HCT116 (cell line): ENCODE measurements around the gene ATAD5. TPM values are rescaled to one million over a fixed set of nuclear protein-coding genes. Genes with fewer than 3 reads are reported as not detected.

Experiments used
- ATAC-seq: fragments of 200-7000 bp; cut with Tn5 transposase; 2 replicates; pipeline ENCODE4 v1.9.1; 2020; ENCODE audit warnings: mild to moderate bottlenecking, moderate library complexity
- BruUV-seq: library from RNA; stranded (reverse); fragments of 400-500 nt; replicated peaks from 2 replicates; lab custom pipeline; 2021; lab: Mats Ljungman, UMichigan
- CTCF ChIA-PET: fragments of 300-600 bp; sonication (Branson Sonifier 250); formaldehyde crosslinking; loops from one replicate; lab custom pipeline; 2021; ENCODE audit warnings: antibody characterized with exemption; lab: Charles Lee
- POLR2A ChIA-PET: fragments of 300-600, 350-600 bp; sonication (Branson Sonifier 250); formaldehyde crosslinking; loops from one replicate; lab custom pipeline; 2021; ENCODE audit warnings: antibody characterized with exemption; lab: Charles Lee
- RAD21 ChIA-PET, 2 experiments: fragments of 300-600 bp; sonication (Branson Sonifier 250); formaldehyde crosslinking; loops; one replicate each; lab custom pipeline; 2023; ENCODE audit warnings: low total read pairs in 2 of 2; ENCODE audit not compliant: uncharacterized antibody in 2 of 2, unreplicated experiment in 2 of 2, low non-redundant PET in 1 of 2; lab: Charles Lee
- DNase-seq: peaks from one replicate; pipeline ENCODE4 v3.0.0-alpha.2; 2010; ENCODE audit warnings: low read depth, low spot score
- H2AFZ ChIP-seq: fragments of 200-600 bp; shearing (Covaris generic), sonication (generic); 2 replicates; pipeline ENCODE4 v1.6.1; 2017; ENCODE audit warnings: low read depth, mixed run types, mixed read lengths, antibody characterized with exemption, low read length; ENCODE audit not compliant: poor library complexity, severe bottlenecking
- H3K27ac ChIP-seq: 2 replicates; pipeline ENCODE4 v1.5.1; 2012; ENCODE audit warnings: low read depth, low read length
- H3K27me3 ChIP-seq: fragments of 200-600 bp; sonication (generic); 2 replicates; pipeline ENCODE4 v1.6.1; 2016; ENCODE audit warnings: mixed run types, low read length, mixed read lengths; ENCODE audit not compliant: insufficient read depth
- H3K36me3 ChIP-seq, 2 experiments: fragments of 200-500 bp in 1 of 2; fragments of 200-600 bp in 1 of 2; sonication (Bioruptor generic) in 1 of 2; sonication (generic) in 1 of 2; 2 replicates each; pipeline versions ENCODE4 v1.5.1 to v1.6.1; 2014 to 2016; ENCODE audit warnings: low read length in 2 of 2, inconsistent platforms in 1 of 2, mixed read lengths in 1 of 2, mixed run types in 1 of 2; ENCODE audit not compliant: insufficient read depth in 2 of 2, control insufficient read depth in 1 of 2
- H3K4me1 ChIP-seq, 2 experiments: fragments of 200-600 bp in 1 of 2; sonication (generic) in 1 of 2; 2 replicates each; pipeline versions ENCODE4 v1.5.1 to v1.6.1; 2012 to 2017; ENCODE audit warnings: low read length in 2 of 2, inconsistent platforms in 1 of 2, mild to moderate bottlenecking in 1 of 2, mixed read lengths in 1 of 2, mixed run types in 1 of 2, moderate library complexity in 1 of 2; ENCODE audit not compliant: insufficient read depth in 2 of 2, control insufficient read depth in 1 of 2
- H3K4me2 ChIP-seq: fragments of 200-600 bp; sonication (generic); 2 replicates; pipeline ENCODE4 v1.6.1; 2017; ENCODE audit warnings: mixed run types, low read length, mixed read lengths
- H3K4me3 ChIP-seq, 2 experiments: fragments of 200-600 bp in 1 of 2; sonication (generic) in 1 of 2; replicated peaks in 1 of 2; 2 replicates each; pipeline ENCODE4 v1.5.1; 2011 to 2016; ENCODE audit warnings: low read length in 2 of 2, control low read depth in 1 of 2, low read depth in 1 of 2, mild to moderate bottlenecking in 1 of 2, mixed read lengths in 1 of 2, mixed run types in 1 of 2
- H3K79me2 ChIP-seq: fragments of 200-600 bp; sonication (generic); 2 replicates; pipeline ENCODE4 v1.6.1; 2017; ENCODE audit warnings: mild to moderate bottlenecking, mixed run types, low read length, moderate library complexity, mixed read lengths; ENCODE audit not compliant: insufficient read depth
- H3K9ac ChIP-seq: fragments of 200-600 bp; sonication (generic); 2 replicates; pipeline ENCODE4 v1.6.1; 2016; ENCODE audit warnings: low read length, mixed read lengths
- H3K9me2 ChIP-seq: fragments of 200-600 bp; sonication (generic), shearing (Covaris generic); 2 replicates; pipeline ENCODE4 v1.6.1; 2017; ENCODE audit warnings: mixed run types, mild to moderate bottlenecking, moderate library complexity; ENCODE audit not compliant: insufficient read depth
- H3K9me3 ChIP-seq, 2 experiments: fragments of 200-500 bp in 1 of 2; fragments of 200-600 bp in 1 of 2; sonication (Bioruptor generic) in 1 of 2; sonication (generic) in 1 of 2; 2 replicates each; pipeline ENCODE4 v1.6.1; 2014 to 2017; ENCODE audit warnings: low read length in 2 of 2, mixed read lengths in 2 of 2, inconsistent platforms in 1 of 2, low read depth in 1 of 2, mild to moderate bottlenecking in 1 of 2, mixed run types in 1 of 2, moderate library complexity in 1 of 2; ENCODE audit not compliant: control insufficient read depth in 1 of 2, insufficient read depth in 1 of 2
- H4K20me1 ChIP-seq: fragments of 200-600 bp; sonication (generic), shearing (Covaris generic); 2 replicates; pipeline ENCODE4 v1.6.1; 2017; ENCODE audit warnings: mixed run types, mild to moderate bottlenecking, moderate library complexity; ENCODE audit not compliant: insufficient read depth
- CBX3 ChIP-seq: IDR thresholded peaks from 2 replicates; pipeline ENCODE4 v1.6.1; 2012; ENCODE audit warnings: low read depth
- CEBPB ChIP-seq: IDR thresholded peaks from 2 replicates; pipeline ENCODE4 v1.6.1; 2012; ENCODE audit warnings: low read depth
- CTCF ChIP-seq, 3 experiments: fragments of 200-600 bp in 1 of 3; sonication (generic) in 1 of 3; IDR thresholded peaks in 2 of 3; conservative IDR thresholded peaks in 1 of 3; 2 replicates each; pipeline ENCODE4 v1.5.1; 2012 to 2017; ENCODE audit warnings: low read depth in 2 of 3, low read length in 2 of 3, antibody characterized with exemption in 1 of 3, borderline replicate concordance in 1 of 3, control low read depth in 1 of 3, mild to moderate bottlenecking in 1 of 3, mixed read lengths in 1 of 3, mixed run types in 1 of 3, moderate library complexity in 1 of 3; ENCODE audit not compliant: insufficient read depth in 1 of 3
- ELF1 ChIP-seq: IDR thresholded peaks from 2 replicates; pipeline ENCODE4 v1.6.1; 2012; ENCODE audit warnings: low read depth, borderline replicate concordance
- EZH2 ChIP-seq: fragments of 200-600 bp; sonication (generic); IDR thresholded peaks from 2 replicates; pipeline ENCODE4 v1.6.1; 2017; ENCODE audit warnings: antibody characterized with exemption, mixed run types
- FOSL1 ChIP-seq: IDR thresholded peaks from 2 replicates; pipeline ENCODE4 v1.6.1; 2012; ENCODE audit warnings: low read depth
- JUND ChIP-seq: IDR thresholded peaks from 2 replicates; pipeline ENCODE4 v1.6.1; 2012
- POLR2A ChIP-seq: IDR thresholded peaks from 2 replicates; pipeline ENCODE4 v1.7.0; 2011; ENCODE audit warnings: borderline replicate concordance; ENCODE audit not compliant: insufficient read depth, insufficient read length; ENCODE audit errors: extremely low read depth
- RAD21 ChIP-seq: IDR thresholded peaks from 2 replicates; pipeline ENCODE4 v1.6.1; 2012; ENCODE audit warnings: low read depth, mild to moderate bottlenecking
- SIN3A ChIP-seq: IDR thresholded peaks from 2 replicates; pipeline ENCODE4 v1.6.1; 2012; ENCODE audit warnings: low read depth
- SP1 ChIP-seq: IDR thresholded peaks from 2 replicates; pipeline ENCODE4 v1.6.1; 2012; ENCODE audit warnings: low read depth
- SRF ChIP-seq: IDR thresholded peaks from 2 replicates; pipeline ENCODE4 v1.6.1; 2012; ENCODE audit warnings: low read depth
- TCF7L2 ChIP-seq: IDR thresholded peaks from 2 replicates; pipeline ENCODE4 v1.7.0; 2011; ENCODE audit warnings: borderline replicate concordance, inconsistent platforms; ENCODE audit not compliant: insufficient read depth, insufficient read length; ENCODE audit errors: extremely low read depth
- YY1 ChIP-seq: IDR thresholded peaks from 2 replicates; pipeline ENCODE4 v1.6.1; 2011; ENCODE audit warnings: low read length, low read depth, moderate library complexity, mild to moderate bottlenecking; ENCODE audit not compliant: insufficient replicate concordance; ENCODE audit errors: extremely low read depth
- ZFX ChIP-seq: fragments of 450-650 bp; IDR thresholded peaks from 2 replicates; pipeline ENCODE4 v1.6.1; 2017
- ZNF274 ChIP-seq: fragments of 200-500 bp; sonication (Bioruptor generic); IDR thresholded peaks from 2 replicates; pipeline ENCODE4 v1.6.1; 2014; ENCODE audit warnings: mild to moderate bottlenecking, low read depth, low read length, inconsistent platforms
- intact Hi-C: fragments of 100-400 bp; cut with micrococcal nuclease; formaldehyde crosslinking; loops from 2 replicates; pipeline ENCODE4 v1.10.0; 2022
- total RNA-seq: library from RNA; stranded (reverse); gene quantifications from one replicate; pipeline ENCODE4 v1.2.1, GENCODE V29; 2021; ENCODE audit not compliant: unreplicated experiment
- TF ChIP-seq, protein P1 (sequence below): IDR thresholded peaks from 2 replicates; pipeline ENCODE4 v1.6.1; 2011; ENCODE audit warnings: mild to moderate bottlenecking, low read length, moderate library complexity; ENCODE audit not compliant: insufficient replicate concordance; ENCODE audit errors: extremely low read depth
- TF ChIP-seq, protein P2 (sequence below): IDR thresholded peaks from 2 replicates; pipeline ENCODE4 v1.6.1; 2012
- TF ChIP-seq, protein P3 (sequence below): IDR thresholded peaks from 2 replicates; pipeline ENCODE4 v1.6.1; 2012; ENCODE audit warnings: low read depth
- TF ChIP-seq, protein P4 (sequence below): IDR thresholded peaks from 2 replicates; pipeline ENCODE4 v1.6.1; 2012

ATAD5 gene
- total RNA-seq, 1 experiment from 2014 or later, result 9.5 TPM

GRCh38 chr17:30840771-30841170 lies 9.0 kb downstream of the ATAD5 start:
- Histone ChIP-seq H3K4me1 (no peaks in the 10 kb centered on the region), H3K36me3 (peaks cover 19 to 33% of the 10 kb centered on the region in 2 experiments; a peak in 3 of 4 replicates), H3K79me2 (peaks cover 15% of the 10 kb centered on the region), H3K9ac (no peak overlapping the region), H4K20me1 (no peaks in the 10 kb centered on the region), H2AFZ (no peak overlapping the region), H3K4me2 (no peak overlapping the region)
- BruUV-seq, result no TSS peak
- ATAC-seq, result no peak
- POLR2A ChIA-PET, result no interaction called here
- no peak for TF ChIP-seq CTCF (IDR thresholded peaks at IDR 0.05 in 2 of 3, conservative IDR thresholded peaks at IDR 0.05 in 1 of 3; ENCODE audit: borderline replicate concordance in 1 of 3, insufficient read depth in 1 of 3, low read depth in 2 of 3, low read length in 2 of 3)
- no peak for TF ChIP-seq SRF
- TF ChIP-seq CEBPB, result no peak
- no peak for TF ChIP-seq POLR2A
- TF ChIP-seq FOSL1, result no peak
- TF ChIP-seq TCF7L2, result no peak
- no peak for TF ChIP-seq EZH2
- TF ChIP-seq RAD21, result no peak
- no peak for TF ChIP-seq CBX3
- no peak for TF ChIP-seq ZFX
- TF ChIP-seq, protein P1, sequence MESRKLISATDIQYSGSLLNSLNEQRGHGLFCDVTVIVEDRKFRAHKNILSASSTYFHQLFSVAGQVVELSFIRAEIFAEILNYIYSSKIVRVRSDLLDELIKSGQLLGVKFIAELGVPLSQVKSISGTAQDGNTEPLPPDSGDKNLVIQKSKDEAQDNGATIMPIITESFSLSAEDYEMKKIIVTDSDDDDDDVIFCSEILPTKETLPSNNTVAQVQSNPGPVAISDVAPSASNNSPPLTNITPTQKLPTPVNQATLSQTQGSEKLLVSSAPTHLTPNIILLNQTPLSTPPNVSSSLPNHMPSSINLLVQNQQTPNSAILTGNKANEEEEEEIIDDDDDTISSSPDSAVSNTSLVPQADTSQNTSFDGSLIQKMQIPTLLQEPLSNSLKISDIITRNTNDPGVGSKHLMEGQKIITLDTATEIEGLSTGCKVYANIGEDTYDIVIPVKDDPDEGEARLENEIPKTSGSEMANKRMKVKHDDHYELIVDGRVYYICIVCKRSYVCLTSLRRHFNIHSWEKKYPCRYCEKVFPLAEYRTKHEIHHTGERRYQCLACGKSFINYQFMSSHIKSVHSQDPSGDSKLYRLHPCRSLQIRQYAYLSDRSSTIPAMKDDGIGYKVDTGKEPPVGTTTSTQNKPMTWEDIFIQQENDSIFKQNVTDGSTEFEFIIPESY, result no peak
- TF ChIP-seq ELF1, result no peak
- no peak for TF ChIP-seq SP1
- TF ChIP-seq YY1, result no peak
- TF ChIP-seq, protein P2, sequence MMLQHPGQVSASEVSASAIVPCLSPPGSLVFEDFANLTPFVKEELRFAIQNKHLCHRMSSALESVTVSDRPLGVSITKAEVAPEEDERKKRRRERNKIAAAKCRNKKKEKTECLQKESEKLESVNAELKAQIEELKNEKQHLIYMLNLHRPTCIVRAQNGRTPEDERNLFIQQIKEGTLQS, result no peak
- TF ChIP-seq, protein P3, sequence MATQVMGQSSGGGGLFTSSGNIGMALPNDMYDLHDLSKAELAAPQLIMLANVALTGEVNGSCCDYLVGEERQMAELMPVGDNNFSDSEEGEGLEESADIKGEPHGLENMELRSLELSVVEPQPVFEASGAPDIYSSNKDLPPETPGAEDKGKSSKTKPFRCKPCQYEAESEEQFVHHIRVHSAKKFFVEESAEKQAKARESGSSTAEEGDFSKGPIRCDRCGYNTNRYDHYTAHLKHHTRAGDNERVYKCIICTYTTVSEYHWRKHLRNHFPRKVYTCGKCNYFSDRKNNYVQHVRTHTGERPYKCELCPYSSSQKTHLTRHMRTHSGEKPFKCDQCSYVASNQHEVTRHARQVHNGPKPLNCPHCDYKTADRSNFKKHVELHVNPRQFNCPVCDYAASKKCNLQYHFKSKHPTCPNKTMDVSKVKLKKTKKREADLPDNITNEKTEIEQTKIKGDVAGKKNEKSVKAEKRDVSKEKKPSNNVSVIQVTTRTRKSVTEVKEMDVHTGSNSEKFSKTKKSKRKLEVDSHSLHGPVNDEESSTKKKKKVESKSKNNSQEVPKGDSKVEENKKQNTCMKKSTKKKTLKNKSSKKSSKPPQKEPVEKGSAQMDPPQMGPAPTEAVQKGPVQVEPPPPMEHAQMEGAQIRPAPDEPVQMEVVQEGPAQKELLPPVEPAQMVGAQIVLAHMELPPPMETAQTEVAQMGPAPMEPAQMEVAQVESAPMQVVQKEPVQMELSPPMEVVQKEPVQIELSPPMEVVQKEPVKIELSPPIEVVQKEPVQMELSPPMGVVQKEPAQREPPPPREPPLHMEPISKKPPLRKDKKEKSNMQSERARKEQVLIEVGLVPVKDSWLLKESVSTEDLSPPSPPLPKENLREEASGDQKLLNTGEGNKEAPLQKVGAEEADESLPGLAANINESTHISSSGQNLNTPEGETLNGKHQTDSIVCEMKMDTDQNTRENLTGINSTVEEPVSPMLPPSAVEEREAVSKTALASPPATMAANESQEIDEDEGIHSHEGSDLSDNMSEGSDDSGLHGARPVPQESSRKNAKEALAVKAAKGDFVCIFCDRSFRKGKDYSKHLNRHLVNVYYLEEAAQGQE, result no peak
- TF ChIP-seq, protein P4, sequence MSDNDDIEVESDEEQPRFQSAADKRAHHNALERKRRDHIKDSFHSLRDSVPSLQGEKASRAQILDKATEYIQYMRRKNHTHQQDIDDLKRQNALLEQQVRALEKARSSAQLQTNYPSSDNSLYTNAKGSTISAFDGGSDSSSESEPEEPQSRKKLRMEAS, result no peak
- TF ChIP-seq JUND, result no peak
- no peak for TF ChIP-seq ZNF274
- TF ChIP-seq SIN3A, result no peak
- TF ChIP-seq, all 23 proteins: peak for 0
- Histone ChIP-seq H3K9me3 (no peaks in the 10 kb centered on the region), H3K4me3 (no peak overlapping the region), H3K9me2 (no peaks in the 10 kb centered on the region), H3K27ac (no peak overlapping the region), H3K27me3 (no peaks in the 10 kb centered on the region)
- RAD21 ChIA-PET, result no interaction called here
- DNase-seq, result no peak
- intact Hi-C loops, result no loop called here
- CTCF ChIA-PET, result no interaction called here
